GM18519 (cell line): ENCODE data around the gene ARHGAP8.
"Not testable (repeated sequence)": the region's sequence is repeated elsewhere in the genome, so short reads cannot be mapped to it uniquely, and the experiment has no call there.

Source experiments
- ATAC-seq: cut with Tn5 transposase; IDR thresholded peaks from one replicate; pipeline ENCODE4 v1.9.1; 2021; ENCODE audit warnings: mild to moderate bottlenecking, moderate library complexity; ENCODE audit not compliant: unreplicated experiment, low FRiP score

Gene ARHGAP8

DNA sequence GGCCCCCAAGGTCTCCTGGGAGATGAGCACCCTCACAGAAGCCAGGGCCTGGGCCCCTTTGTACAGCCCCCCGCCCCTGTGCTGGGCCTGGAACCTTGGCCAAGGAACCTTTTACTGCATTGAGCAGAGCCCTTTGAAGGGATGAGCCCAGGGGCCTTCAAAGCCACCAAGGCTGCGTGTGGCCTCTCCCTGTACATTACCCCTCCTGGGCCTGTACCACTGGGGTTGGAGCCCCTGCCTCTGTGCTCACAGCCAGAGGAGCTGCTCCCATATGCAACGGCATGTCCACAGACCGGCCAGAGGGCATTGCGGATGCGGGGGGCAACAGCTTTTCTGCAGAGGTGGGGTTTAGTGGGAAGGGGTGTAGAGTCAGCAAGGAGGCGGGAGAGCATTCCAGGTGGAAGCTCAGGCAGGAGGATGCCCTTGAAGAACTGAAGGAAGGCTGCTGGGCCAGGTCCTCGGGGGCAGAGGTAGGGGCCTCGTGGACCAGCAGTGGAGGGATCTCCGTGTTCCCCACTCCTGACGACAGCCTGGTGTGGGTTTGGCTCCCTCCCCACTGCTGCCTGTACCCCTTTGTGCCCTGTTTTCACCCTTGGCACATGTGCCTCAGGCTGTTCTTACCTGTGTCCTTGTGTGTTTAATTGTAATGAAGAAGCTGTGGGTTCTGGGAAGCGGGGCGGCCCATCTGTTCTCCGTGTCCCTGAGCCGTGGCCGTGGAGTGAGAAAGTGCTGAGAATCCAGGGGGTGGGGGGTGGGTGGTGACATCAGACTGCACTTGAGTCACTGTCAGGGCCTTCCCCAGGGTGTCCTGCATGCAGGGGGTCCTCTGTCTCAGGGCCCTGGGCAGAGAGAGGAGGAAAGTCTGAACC lies 46.9 kb downstream of the ARHGAP8 start:
- no peak for ATAC-seq

GRCh38 chr22:44799946-44800634 lies 47.7 kb downstream of the ARHGAP8 start:
- ATAC-seq = not testable (repeated sequence)

GRCh38 chr22:44801476-44801875 lies 49.1 kb downstream of the ARHGAP8 start:
- no peak for ATAC-seq

DNA sequence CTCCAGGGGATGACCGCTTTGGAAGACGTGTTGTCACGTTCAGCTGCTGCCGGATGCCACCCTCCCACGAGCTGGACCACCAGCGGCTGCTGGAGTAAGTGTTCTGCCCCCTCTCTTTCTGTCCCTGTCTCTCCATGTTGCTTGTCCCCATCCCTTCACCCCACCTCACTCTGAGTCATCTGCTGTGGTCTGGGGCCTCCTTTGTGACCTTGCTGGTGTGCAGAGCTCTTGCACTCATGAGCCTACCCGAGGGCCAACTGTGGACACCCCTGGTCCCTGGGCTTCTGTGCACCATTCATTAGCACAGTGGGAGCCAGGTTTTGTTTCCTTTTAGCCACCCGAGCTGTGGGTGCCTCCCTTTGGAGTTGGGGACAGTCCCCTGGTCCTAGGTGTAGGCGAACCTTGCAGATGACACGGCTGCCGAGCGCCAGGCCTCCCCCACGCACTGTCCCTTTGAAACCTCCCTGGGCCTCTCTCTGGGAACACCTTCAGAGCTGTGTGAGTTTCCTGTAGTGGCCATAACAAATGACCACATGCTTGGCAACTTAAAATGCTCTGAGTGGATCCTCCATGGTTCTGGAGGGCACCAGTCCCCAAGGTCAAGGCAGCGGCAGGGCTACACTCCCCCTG lies 49.8 kb downstream of the ARHGAP8 start:
- ATAC-seq = no peak

GRCh38 chr22:44802956-44803355 lies 50.6 kb downstream of the ARHGAP8 start:
- no peak for ATAC-seq

DNA sequence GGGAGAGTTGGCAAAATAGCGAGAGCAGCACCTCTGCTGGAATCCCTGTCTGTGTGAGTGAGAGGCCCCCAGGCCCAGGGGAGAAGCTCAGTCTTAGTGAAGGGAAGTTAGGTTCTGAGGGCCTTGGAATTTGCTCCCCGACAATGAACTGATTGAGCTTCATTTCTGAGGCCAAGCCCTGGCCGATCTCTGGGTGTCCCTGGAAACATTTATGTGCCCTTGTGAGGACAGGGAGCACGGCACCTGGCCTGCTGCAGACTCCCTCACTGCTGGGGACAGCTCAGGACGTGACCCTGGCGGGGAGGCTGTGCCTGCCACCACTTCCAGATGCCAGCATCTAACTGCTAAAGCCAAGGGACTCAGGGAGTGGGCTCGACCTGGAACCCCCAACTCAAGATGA lies 52.0 kb downstream of the ARHGAP8 start:
- no peak for ATAC-seq

GRCh38 chr22:44805711-44806110 lies 53.3 kb downstream of the ARHGAP8 start:
- no peak for ATAC-seq

- no peak for ATAC-seq
Observed at GRCh38 chr22:44807232-44807631, 54.9 kb downstream of the ARHGAP8 start.

- no peak for ATAC-seq
Observed at GRCh38 chr22:44807915-44808690, 55.7 kb downstream of the ARHGAP8 start.

- no peak for ATAC-seq
Observed at GRCh38 chr22:44809456-44809855, 57.1 kb downstream of the ARHGAP8 start.

- ATAC-seq = no peak
Observed at GRCh38 chr22:44811141-44811540, 58.8 kb downstream of the ARHGAP8 start.

- no peak for ATAC-seq
Observed at GRCh38 chr22:44813416-44813815, 61.0 kb downstream of the ARHGAP8 start.

DNA sequence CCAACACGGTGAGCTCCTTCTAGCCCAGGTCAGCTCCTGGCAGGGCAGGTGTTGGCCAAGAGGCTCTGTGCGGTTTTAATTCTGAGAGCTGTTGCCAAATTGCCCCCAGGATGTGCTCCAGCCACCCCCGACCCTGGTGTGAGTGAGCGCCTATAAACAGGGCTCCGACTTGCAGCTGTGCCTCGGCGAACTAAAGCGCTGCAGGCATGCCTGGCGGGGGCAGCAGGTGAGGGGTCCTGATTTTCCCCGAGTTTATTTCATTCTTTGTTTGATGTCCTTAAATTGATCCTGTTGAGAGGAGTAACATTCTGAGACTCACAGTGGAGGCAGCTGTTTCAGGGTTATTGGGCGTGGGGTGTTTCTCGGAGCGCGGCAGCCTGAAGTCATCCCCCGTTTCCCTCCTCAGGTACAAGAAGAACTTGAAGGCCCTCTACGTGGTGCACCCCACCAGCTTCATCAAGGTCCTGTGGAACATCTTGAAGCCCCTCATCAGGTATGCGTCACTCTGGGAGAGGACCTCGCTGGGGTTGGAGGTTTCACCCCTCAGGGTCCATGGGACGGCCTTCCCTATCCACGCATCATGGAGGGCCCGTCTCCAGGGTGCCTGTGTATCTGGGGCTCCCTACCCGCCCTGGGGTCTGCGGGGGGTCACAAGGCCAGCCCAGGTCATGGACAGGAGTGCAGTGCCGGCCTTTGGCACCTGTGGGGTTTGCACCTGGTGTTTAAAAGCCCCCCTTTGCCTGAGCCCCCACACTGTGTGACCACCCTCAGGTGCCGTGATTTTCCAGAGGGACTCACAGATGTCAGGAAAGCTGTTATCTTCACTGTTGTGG lies 62.1 kb downstream of the ARHGAP8 start:
- ATAC-seq = no peak

DNA sequence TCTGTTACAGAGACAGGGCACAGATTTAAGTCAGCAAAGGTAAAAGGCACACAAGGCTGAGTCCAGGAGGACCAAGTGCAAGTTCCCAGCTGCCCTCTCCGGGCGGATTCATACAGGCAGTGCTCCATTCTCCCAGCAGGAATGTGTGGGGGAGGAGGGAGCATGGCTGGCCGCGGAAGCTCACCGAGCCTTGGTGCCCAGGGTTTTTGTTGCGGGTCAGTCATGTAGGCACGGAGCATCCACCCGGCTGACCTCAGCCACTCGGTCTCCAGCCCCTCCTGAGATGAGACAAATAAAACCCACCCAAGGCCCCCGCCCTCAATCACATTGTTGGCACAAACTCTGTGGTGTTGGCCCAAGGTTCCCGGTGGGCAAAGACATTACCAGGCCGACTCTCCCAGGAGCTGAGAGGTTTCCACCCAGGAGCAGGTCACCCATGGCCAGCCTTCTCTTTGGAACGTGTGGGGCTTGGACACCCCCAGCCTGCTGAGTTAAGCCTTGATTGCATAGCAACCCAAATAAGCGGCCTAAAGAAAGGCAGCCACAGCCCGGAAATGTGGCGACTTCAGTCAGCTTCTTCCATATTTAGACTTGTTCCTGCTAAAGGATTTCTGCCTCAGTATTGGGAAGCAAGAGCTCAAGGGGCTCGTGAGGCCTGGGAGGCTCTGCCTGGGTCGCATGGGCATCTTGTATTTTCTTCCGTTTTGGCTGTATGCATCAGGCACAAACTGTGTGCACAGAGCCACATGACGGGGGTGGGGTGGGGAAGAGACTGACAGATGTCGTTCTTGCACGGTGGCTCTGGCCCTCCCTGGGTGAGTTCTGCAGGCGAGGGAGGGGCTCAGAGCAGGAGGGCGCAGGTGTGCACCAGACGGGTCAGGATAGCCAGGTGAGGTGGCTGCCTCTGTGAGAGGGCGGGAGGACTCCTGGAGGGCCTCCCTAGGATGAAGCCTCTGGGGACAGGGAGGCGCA lies 63.0 kb downstream of the ARHGAP8 start:
- no peak for ATAC-seq

DNA sequence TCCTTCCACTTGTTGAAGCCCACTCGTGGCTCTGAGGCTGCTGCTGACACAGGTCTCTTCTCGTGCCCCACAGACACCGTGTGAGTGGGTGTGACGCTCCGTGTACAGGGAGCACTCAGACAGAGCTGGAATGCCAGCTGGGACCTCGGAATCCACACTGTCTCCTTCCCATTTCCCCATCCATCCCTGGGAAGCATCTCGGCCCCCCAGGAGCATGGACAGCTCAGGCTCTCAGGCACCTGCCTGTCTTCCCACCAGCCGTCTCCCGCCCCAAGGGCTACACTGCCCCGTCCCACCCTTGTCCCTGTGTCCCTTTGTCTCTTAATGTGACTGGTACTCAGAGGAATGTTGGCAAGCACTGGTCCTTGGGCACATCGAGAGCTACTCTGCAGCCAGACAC lies 63.8 kb downstream of the ARHGAP8 start:
- no peak for ATAC-seq

DNA sequence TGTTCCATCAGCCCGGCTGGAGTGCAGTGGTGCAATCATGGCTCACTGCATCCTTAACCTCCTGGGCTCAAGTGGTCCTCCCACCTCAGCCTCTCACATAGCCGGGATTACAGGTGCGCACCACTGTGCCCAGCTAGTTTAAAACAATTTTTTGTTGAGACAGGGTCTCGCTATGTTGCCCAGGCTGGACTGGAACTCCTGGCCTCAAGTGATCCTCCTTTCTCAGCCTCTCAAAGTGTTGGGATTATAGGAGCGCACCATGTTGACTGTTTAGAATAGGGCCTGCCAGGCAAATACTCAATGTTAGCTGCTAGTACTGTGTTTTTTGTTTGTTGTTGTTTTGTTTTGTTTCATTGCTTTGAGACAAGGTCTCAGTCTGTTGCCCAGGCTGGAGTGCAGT lies 66.4 kb downstream of the ARHGAP8 start:
- ATAC-seq = no peak

DNA sequence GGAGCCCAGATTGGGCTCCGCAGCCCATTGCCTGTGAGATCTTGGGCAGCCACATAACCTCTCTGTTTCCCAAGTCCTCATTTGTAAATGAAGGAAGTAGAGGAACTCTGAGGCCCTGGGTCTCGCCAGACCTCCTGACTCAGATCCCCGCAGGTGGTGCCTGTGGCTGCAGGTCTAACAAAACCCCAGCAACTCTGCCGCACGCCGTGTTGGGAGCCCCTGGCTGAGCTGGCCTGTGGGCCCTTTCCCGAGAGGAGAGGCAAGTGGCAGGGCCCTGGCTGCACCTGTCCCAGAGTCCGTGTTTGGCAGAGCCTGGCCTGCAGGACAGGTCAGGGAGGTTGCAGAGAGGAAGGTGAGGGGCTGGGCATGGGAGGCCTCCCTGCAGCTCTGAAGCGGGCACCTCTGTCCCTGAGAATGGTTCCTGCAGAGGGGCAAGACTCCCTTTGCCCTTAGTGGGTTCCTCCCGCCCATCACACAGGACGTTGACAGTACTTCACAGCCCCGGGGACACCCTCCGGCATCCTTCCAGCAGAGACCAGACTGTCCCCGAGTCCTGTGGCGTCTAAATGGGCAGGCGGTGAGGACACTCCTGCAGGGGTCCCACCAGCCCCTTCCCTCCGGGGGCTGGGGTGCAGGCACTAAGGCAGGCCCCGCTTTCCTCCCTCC lies 67.7 kb downstream of the ARHGAP8 start:
- no peak for ATAC-seq
